Vagina (tissue), 2 donors: ENCODE data around the gene FAM149B1.

ENCODE experiments used
- POLR2A ChIP-seq, 2 donors: fragments of 450-650 bp; IDR thresholded peaks; one replicate each; pipeline ENCODE4 v1.6.1; 2017; ENCODE audit warnings: antibody characterized with exemption in 2 of 2, mild to moderate bottlenecking in 2 of 2, moderate library complexity in 2 of 2
- POLR2AphosphoS5 ChIP-seq, 2 donors: sonication (generic); formaldehyde crosslinking; IDR thresholded peaks; one replicate each; pipeline ENCODE4 v1.9.0; 2017; ENCODE audit warnings: antibody characterized with exemption in 2 of 2, mild to moderate bottlenecking in 2 of 2, low read depth in 1 of 2; ENCODE audit not compliant: insufficient read depth in 1 of 2
- TF ChIP-seq, protein P1 (sequence below), 3 experiments: fragments of 450-650 bp in 2 of 3; fragments of 200-600 bp in 1 of 3; sonication (generic) in 1 of 3; IDR thresholded peaks; one replicate each; pipeline ENCODE4 v1.5.1; 2017 to 2019; ENCODE audit warnings: antibody characterized with exemption in 3 of 3, mild to moderate bottlenecking in 2 of 3, moderate library complexity in 2 of 3

DNA sequence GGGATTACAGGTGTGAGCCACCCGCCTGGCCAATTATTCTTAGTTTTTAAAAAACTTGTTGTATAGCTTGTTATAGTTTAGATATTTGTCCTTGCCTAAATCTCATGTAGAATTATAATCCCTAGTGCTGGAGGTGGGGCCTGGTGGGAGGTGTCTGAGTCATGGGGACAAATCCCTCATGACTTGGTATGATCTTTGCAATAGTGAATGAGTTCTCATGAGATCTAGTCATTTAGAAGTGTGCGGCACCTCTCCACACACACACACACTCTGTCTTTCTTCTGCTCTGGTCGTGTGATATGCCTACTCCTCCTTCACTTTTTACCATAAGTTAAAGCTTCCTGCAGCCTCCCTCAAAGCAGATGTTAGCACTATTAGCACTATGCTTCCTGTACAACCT, 37.2 kb downstream of the FAM149B1 start:
- TF ChIP-seq, protein P1, sequence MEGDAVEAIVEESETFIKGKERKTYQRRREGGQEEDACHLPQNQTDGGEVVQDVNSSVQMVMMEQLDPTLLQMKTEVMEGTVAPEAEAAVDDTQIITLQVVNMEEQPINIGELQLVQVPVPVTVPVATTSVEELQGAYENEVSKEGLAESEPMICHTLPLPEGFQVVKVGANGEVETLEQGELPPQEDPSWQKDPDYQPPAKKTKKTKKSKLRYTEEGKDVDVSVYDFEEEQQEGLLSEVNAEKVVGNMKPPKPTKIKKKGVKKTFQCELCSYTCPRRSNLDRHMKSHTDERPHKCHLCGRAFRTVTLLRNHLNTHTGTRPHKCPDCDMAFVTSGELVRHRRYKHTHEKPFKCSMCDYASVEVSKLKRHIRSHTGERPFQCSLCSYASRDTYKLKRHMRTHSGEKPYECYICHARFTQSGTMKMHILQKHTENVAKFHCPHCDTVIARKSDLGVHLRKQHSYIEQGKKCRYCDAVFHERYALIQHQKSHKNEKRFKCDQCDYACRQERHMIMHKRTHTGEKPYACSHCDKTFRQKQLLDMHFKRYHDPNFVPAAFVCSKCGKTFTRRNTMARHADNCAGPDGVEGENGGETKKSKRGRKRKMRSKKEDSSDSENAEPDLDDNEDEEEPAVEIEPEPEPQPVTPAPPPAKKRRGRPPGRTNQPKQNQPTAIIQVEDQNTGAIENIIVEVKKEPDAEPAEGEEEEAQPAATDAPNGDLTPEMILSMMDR (IDR thresholded peaks at IDR 0.05) = no peak
- TF ChIP-seq POLR2A (IDR thresholded peaks at IDR 0.05) = no peak
- no peak for TF ChIP-seq POLR2AphosphoS5 (IDR thresholded peaks at IDR 0.05; ENCODE audit: insufficient read depth in 1 of 2, low read depth in 1 of 2)
